HEK293 (cell line): ENCODE measurements around the gene ZNF787.

Experiments used
- CTCF ChIP-seq: fragments of 450-650 bp; formaldehyde crosslinking; IDR thresholded peaks from 2 replicates; pipeline ENCODE4 v1.5.1; 2016; ENCODE audit warnings: missing biosample characterization, missing genetic modification characterization
- HIC1 ChIP-seq: fragments of 450-650 bp; formaldehyde crosslinking; IDR thresholded peaks from 2 replicates; pipeline ENCODE4 v1.5.1; 2016; ENCODE audit warnings: missing biosample characterization, missing genetic modification characterization
- HOXD13 ChIP-seq: sonication (generic); formaldehyde crosslinking; IDR thresholded peaks from 2 replicates; pipeline ENCODE4 v1.8.0; 2022; ENCODE audit warnings: missing genetic modification reagents, borderline replicate concordance
- PRDM1 ChIP-seq: fragments of 450-650 bp; formaldehyde crosslinking; IDR thresholded peaks from 2 replicates; pipeline ENCODE4; 2016; ENCODE audit warnings: missing biosample characterization, missing genetic modification characterization
- SP3 ChIP-seq: fragments of 450-650 bp; formaldehyde crosslinking; IDR thresholded peaks from 2 replicates; pipeline ENCODE4 v1.5.1; 2016; ENCODE audit warnings: missing biosample characterization, missing genetic modification characterization
- SP7 ChIP-seq: fragments of 450-650 bp; formaldehyde crosslinking; IDR thresholded peaks from 2 replicates; pipeline ENCODE4 v1.5.1; 2016; ENCODE audit warnings: missing biosample characterization, missing genetic modification characterization
- YY2 ChIP-seq: fragments of 450-650 bp; formaldehyde crosslinking; IDR thresholded peaks from 2 replicates; pipeline ENCODE4 v1.5.1; 2016; ENCODE audit warnings: missing biosample characterization, missing genetic modification characterization
- ZBTB20 ChIP-seq: fragments of 450-650 bp; formaldehyde crosslinking; IDR thresholded peaks from 2 replicates; pipeline ENCODE4 v1.5.1; 2016; ENCODE audit warnings: missing biosample characterization, missing genetic modification characterization
- ZBTB7A ChIP-seq: fragments of 450-650 bp; formaldehyde crosslinking; IDR thresholded peaks from 2 replicates; pipeline ENCODE4 v1.5.1; 2016; ENCODE audit warnings: low read depth, missing biosample characterization, missing genetic modification characterization
- ZNF114 ChIP-seq: fragments of 450-650 bp; formaldehyde crosslinking; IDR thresholded peaks from 2 replicates; pipeline ENCODE4 v1.5.0; 2017; ENCODE audit warnings: missing biosample characterization, missing genetic modification characterization
- ZNF155 ChIP-seq: fragments of 450-650 bp; formaldehyde crosslinking; IDR thresholded peaks from 2 replicates; pipeline ENCODE4 v1.5.1; 2016; ENCODE audit warnings: missing biosample characterization, missing genetic modification characterization
- ZNF266 ChIP-seq: fragments of 450-650 bp; formaldehyde crosslinking; IDR thresholded peaks from 2 replicates; pipeline ENCODE4 v1.5.1; 2016; ENCODE audit warnings: missing biosample characterization, missing genetic modification characterization, low read depth
- ZNF280C ChIP-seq: fragments of 450-650 bp; formaldehyde crosslinking; IDR thresholded peaks from 2 replicates; pipeline ENCODE4 v1.5.1; 2016; ENCODE audit warnings: missing biosample characterization, missing genetic modification characterization
- ZNF335 ChIP-seq: fragments of 450-650 bp; formaldehyde crosslinking; conservative IDR thresholded peaks from 2 replicates; pipeline ENCODE4 v1.5.1; 2016; ENCODE audit warnings: missing biosample characterization, missing genetic modification characterization
- ZNF404 ChIP-seq: fragments of 450-650 bp; formaldehyde crosslinking; IDR thresholded peaks from 2 replicates; pipeline ENCODE4 v1.5.1; 2017; ENCODE audit warnings: missing biosample characterization, missing genetic modification characterization
- ZNF529 ChIP-seq: fragments of 450-650 bp; formaldehyde crosslinking; IDR thresholded peaks from 2 replicates; pipeline ENCODE4 v1.5.1; 2017; ENCODE audit warnings: missing genetic modification characterization, missing biosample characterization; ENCODE audit not compliant: insufficient replicate concordance
- ZNF624 ChIP-seq: fragments of 450-650 bp; formaldehyde crosslinking; IDR thresholded peaks from 2 replicates; pipeline ENCODE4 v1.5.1; 2017; ENCODE audit warnings: missing biosample characterization, missing genetic modification characterization
- ZNF629 ChIP-seq: fragments of 450-650 bp; formaldehyde crosslinking; IDR thresholded peaks from 2 replicates; pipeline ENCODE4 v1.5.1; 2017; ENCODE audit warnings: missing biosample characterization, missing genetic modification characterization
- ZNF639 ChIP-seq: fragments of 450-650 bp; formaldehyde crosslinking; IDR thresholded peaks from 2 replicates; pipeline ENCODE4 v1.5.1; 2016; ENCODE audit warnings: missing biosample characterization, missing genetic modification characterization
- ZNF791 ChIP-seq: fragments of 450-650 bp; formaldehyde crosslinking; IDR thresholded peaks from 2 replicates; pipeline ENCODE4 v1.5.1; 2016; ENCODE audit warnings: missing biosample characterization, missing genetic modification characterization
- TF ChIP-seq, protein P1 (sequence below): fragments of 450-650 bp; formaldehyde crosslinking; IDR thresholded peaks from 2 replicates; pipeline ENCODE4 v1.5.1; 2016; ENCODE audit warnings: missing biosample characterization, missing genetic modification characterization
- TF ChIP-seq, protein P2 (sequence below): fragments of 450-650 bp; formaldehyde crosslinking; IDR thresholded peaks from 2 replicates; pipeline ENCODE4 v1.5.1; 2017; ENCODE audit warnings: missing biosample characterization, missing genetic modification characterization
- TF ChIP-seq, protein P3 (sequence below): fragments of 450-650 bp; formaldehyde crosslinking; IDR thresholded peaks from 2 replicates; pipeline ENCODE4 v1.5.1; 2017; ENCODE audit warnings: missing biosample characterization, missing genetic modification characterization

Gene ZNF787

GRCh38 chr19:56140583-56141416 is 19.7 kb upstream of the ZNF787 start, which contains the start of gene ZNF444 (continued):
- no peak for TF ChIP-seq ZNF280C (tag by site-specific recombination)
- no peak for TF ChIP-seq ZNF791 (tag by site-specific recombination)
- no peak for TF ChIP-seq ZNF114 (tag by site-specific recombination)
- no peak for TF ChIP-seq ZNF155 (tag by site-specific recombination)
- TF ChIP-seq ZNF624 (tag by site-specific recombination) = no peak
- TF ChIP-seq HIC1 (tag by site-specific recombination) = peak; percentile 95
- peak; percentile 79 for TF ChIP-seq ZNF639 (tag by site-specific recombination)
- peak; percentile 100 for TF ChIP-seq ZNF335 (tag by site-specific recombination)
- TF ChIP-seq ZNF629 = peak; percentile 65
- no peak for TF ChIP-seq ZNF404 (tag by site-specific recombination)
- peak; percentile 68; the same call in 1 of the 2 replicates for TF ChIP-seq SP7
- TF ChIP-seq ZBTB7A = no peak
- TF ChIP-seq ZNF266 = no peak
- TF ChIP-seq ZBTB20 (tag by site-specific recombination) = peak; percentile 95
- no peak for TF ChIP-seq HOXD13 (CRISPR knock-in tag)
- TF ChIP-seq, protein P1, sequence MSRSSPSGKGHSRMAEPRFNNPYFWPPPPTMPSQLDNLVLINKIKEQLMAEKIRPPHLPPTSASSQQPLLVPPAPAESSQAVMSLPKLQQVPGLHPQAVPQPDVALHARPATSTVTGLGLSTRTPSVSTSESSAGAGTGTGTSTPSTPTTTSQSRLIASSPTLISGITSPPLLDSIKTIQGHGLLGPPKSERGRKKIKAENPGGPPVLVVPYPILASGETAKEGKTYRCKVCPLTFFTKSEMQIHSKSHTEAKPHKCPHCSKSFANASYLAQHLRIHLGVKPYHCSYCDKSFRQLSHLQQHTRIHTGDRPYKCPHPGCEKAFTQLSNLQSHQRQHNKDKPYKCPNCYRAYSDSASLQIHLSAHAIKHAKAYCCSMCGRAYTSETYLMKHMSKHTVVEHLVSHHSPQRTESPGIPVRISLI = peak; percentile 94
- TF ChIP-seq, protein P2, sequence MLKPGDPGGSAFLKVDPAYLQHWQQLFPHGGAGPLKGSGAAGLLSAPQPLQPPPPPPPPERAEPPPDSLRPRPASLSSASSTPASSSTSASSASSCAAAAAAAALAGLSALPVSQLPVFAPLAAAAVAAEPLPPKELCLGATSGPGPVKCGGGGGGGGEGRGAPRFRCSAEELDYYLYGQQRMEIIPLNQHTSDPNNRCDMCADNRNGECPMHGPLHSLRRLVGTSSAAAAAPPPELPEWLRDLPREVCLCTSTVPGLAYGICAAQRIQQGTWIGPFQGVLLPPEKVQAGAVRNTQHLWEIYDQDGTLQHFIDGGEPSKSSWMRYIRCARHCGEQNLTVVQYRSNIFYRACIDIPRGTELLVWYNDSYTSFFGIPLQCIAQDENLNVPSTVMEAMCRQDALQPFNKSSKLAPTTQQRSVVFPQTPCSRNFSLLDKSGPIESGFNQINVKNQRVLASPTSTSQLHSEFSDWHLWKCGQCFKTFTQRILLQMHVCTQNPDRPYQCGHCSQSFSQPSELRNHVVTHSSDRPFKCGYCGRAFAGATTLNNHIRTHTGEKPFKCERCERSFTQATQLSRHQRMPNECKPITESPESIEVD (tag by site-specific recombination) = no peak
- TF ChIP-seq CTCF (tag by site-specific recombination) = no peak
- TF ChIP-seq, protein P3, sequence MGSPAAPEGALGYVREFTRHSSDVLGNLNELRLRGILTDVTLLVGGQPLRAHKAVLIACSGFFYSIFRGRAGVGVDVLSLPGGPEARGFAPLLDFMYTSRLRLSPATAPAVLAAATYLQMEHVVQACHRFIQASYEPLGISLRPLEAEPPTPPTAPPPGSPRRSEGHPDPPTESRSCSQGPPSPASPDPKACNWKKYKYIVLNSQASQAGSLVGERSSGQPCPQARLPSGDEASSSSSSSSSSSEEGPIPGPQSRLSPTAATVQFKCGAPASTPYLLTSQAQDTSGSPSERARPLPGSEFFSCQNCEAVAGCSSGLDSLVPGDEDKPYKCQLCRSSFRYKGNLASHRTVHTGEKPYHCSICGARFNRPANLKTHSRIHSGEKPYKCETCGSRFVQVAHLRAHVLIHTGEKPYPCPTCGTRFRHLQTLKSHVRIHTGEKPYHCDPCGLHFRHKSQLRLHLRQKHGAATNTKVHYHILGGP (tag by site-specific recombination) = no peak
- TF ChIP-seq ZNF529 (tag by site-specific recombination) = no peak
- no peak for TF ChIP-seq PRDM1 (tag by site-specific recombination)
- TF ChIP-seq YY2 (tag by site-specific recombination) = peak; percentile 95
- TF ChIP-seq SP3 (tag by site-specific recombination) = peak; percentile 98
